ENCODE results near the gene ITPR3. TPM values are rescaled to one million over a fixed set of nuclear protein-coding genes. Genes with fewer than 3 reads are reported as not detected.
A peak's percentile ranks its signal among the peaks of the same experiment; 100 is the strongest.

The ITPR3 gene
- polyA plus RNA-seq, 1 donor: 49.6 TPM

DNA sequence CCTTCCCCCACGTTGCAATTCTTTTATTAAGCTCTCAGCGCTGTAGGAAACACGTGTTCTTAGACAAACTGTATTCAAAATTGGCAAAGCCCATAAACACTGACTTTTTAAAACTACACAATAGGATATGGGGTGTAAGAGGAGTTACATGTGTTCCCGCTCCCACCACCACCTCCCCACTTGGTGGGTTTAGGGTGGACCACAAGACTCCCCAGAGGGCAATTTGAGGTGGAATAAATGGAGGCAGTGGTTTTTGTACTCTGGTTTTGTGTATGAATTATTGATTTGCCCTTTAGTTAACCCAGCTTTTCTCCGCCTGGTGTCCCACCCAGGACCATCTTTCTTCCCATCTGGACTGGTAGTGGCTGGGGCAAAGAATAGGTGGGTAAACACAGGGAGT is 86.6 kb downstream of the ITPR3 start:
- Histone ChIP-seq H3K4me1 (ENCODE audit: control insufficient read depth, insufficient read depth, low read length) (peaks cover 11% of the 10 kb centered on the region), H3K4me3 (ENCODE audit: low read length) (no peak overlapping the region), H3K27ac (ENCODE audit: low read length) (no peak overlapping the region), H3K27me3 (ENCODE audit: control insufficient read depth, insufficient read depth, low read length) (no peaks in the 10 kb centered on the region), H3K36me3 (ENCODE audit: control insufficient read depth, insufficient read depth, low read length) (peaks cover 22% of the 10 kb centered on the region), H3K9me3 (ENCODE audit: control insufficient read depth, low read depth, low read length) (no peaks in the 10 kb centered on the region)
- no CpG with 5 or more reads among the region's 5 CpGs for WGBS (ENCODE audit: insufficient coverage, low lambda C conversion rate)
- no peak for DNase-seq

- no peaks in the 10 kb centered on the region for H3K9me3 ChIP-seq (ENCODE audit: control insufficient read depth, low read depth, low read length)
- no CpG with 5 or more reads among the region's 10 CpGs for WGBS (ENCODE audit: insufficient coverage, low lambda C conversion rate)
- peaks cover 22% of the 10 kb centered on the region for H3K36me3 ChIP-seq (ENCODE audit: control insufficient read depth, insufficient read depth, low read length)
- no peaks in the 10 kb centered on the region for H3K27me3 ChIP-seq (ENCODE audit: control insufficient read depth, insufficient read depth, low read length)
- DNase-seq: no peak
- no peak overlapping the region for H3K4me3 ChIP-seq (ENCODE audit: low read length)
- peaks cover 11% of the 10 kb centered on the region for H3K4me1 ChIP-seq (ENCODE audit: control insufficient read depth, insufficient read depth, low read length)
- H3K27ac ChIP-seq (ENCODE audit: low read length): no peak overlapping the region
Measured at GRCh38 chr6:33708516-33709204, 87.5 kb downstream of the ITPR3 start.

DNA sequence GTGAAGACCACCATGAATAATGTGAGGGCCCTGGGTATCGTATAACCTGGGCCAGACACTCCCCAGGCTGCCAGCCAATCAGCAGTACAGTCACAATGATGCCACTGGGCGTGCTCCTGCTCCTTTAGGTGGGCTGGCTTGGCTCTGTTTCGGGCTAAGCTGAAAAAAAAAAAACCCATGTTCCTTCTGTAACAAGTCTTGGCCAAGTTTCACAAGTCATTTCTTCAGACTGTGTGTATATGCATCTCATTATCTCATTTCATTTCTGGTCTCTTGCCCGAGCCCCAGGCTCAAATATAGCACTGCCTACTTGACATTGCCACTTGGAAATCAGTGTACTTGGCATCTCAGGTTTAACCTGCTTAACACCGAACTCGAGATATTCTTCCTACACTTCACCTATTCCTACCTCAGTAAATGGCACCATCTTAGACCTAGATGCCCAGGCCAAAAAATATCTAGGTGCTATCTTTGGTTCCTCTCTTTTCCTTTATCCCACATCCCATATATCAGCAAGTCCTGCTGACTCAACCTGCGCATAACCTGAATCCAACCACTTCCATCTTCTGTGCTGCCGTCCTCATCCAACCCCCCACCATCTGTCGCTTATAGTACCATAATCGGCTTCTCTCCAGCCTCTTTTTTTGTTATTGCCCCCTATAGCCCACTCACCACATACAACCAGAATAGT is 88.6 kb downstream of the ITPR3 start:
- Histone ChIP-seq H3K9me3 (ENCODE audit: control insufficient read depth, low read depth, low read length) (no peaks in the 10 kb centered on the region), H3K27me3 (ENCODE audit: control insufficient read depth, insufficient read depth, low read length) (no peaks in the 10 kb centered on the region), H3K4me1 (ENCODE audit: control insufficient read depth, insufficient read depth, low read length) (peaks cover 11% of the 10 kb centered on the region), H3K27ac (ENCODE audit: low read length) (no peak overlapping the region), H3K36me3 (ENCODE audit: control insufficient read depth, insufficient read depth, low read length) (peaks cover 19% of the 10 kb centered on the region), H3K4me3 (ENCODE audit: low read length) (no peak overlapping the region)
- WGBS (ENCODE audit: insufficient coverage, low lambda C conversion rate): 97% methylated on average over 5 of the region's 10 CpGs
- DNase-seq: no peak

- WGBS (ENCODE audit: insufficient coverage, low lambda C conversion rate): 95% methylated on average over 3 of the region's 15 CpGs
- Histone ChIP-seq H3K27ac (ENCODE audit: low read length) (no peak overlapping the region), H3K4me1 (ENCODE audit: control insufficient read depth, insufficient read depth, low read length) (peaks cover 11% of the 10 kb centered on the region), H3K36me3 (ENCODE audit: control insufficient read depth, insufficient read depth, low read length) (peaks cover 19% of the 10 kb centered on the region), H3K9me3 (ENCODE audit: control insufficient read depth, low read depth, low read length) (no peaks in the 10 kb centered on the region), H3K27me3 (ENCODE audit: control insufficient read depth, insufficient read depth, low read length) (no peaks in the 10 kb centered on the region), H3K4me3 (ENCODE audit: low read length) (peak overlapping the region; percentile 88)
- DNase-seq: peak in 1 of 2 donors; percentile 51
Measured at GRCh38 chr6:33710296-33711121, 89.4 kb downstream of the ITPR3 start.

GRCh38 chr6:33711140-33712129 is 90.3 kb downstream of the ITPR3 start, which contains the start of gene UQCC2:
UQCC2 (minus strand) TSS chr6:33711700; CDS start chr6:33711686, 14 bp downstream.
- WGBS (ENCODE audit: insufficient coverage, low lambda C conversion rate): 20% methylated on average over 1 of the region's 73 CpGs
- H3K4me1 ChIP-seq (ENCODE audit: control insufficient read depth, insufficient read depth, low read length): peaks cover 11% of the 10 kb centered on the region
- no peaks in the 10 kb centered on the region for H3K9me3 ChIP-seq (ENCODE audit: control insufficient read depth, low read depth, low read length)
- peaks cover 18% of the 10 kb centered on the region for H3K36me3 ChIP-seq (ENCODE audit: control insufficient read depth, insufficient read depth, low read length)
- peak within 1 kb of the TSS; percentile 88 for H3K4me3 ChIP-seq (ENCODE audit: low read length)
- H3K27ac ChIP-seq (ENCODE audit: low read length): peak within 1 kb of the TSS; percentile 87
- no peaks in the 10 kb centered on the region for H3K27me3 ChIP-seq (ENCODE audit: control insufficient read depth, insufficient read depth, low read length)
- peak; percentile 97 to 98 for DNase-seq

DNA sequence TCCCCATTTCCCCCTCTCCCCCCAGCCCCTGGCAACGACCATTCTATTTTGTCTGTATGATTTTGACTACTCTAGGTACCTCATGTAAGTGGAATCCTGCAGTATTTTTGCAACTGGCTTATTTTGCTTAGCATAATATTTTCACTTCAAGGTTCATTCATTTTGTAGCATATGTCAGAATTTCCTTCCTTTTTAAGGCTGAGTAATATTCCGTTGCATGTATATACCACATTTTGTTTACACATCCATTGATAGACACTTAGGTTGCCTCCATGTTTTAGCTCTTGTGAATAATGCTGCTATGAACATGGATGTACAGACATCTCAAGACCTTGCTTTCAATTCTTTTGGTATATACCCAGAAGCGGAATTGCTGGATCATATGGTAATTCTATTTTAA is 91.8 kb downstream of the ITPR3 start:
- Histone ChIP-seq H3K27me3 (ENCODE audit: control insufficient read depth, insufficient read depth, low read length) (no peaks in the 10 kb centered on the region), H3K4me1 (ENCODE audit: control insufficient read depth, insufficient read depth, low read length) (peaks cover 11% of the 10 kb centered on the region), H3K27ac (ENCODE audit: low read length) (no peak overlapping the region), H3K9me3 (ENCODE audit: control insufficient read depth, low read depth, low read length) (no peaks in the 10 kb centered on the region), H3K4me3 (ENCODE audit: low read length) (no peak overlapping the region), H3K36me3 (ENCODE audit: control insufficient read depth, insufficient read depth, low read length) (peaks cover 15% of the 10 kb centered on the region)
- DNase-seq: no peak
- no CpG with 5 or more reads among the region's 3 CpGs for WGBS (ENCODE audit: insufficient coverage, low lambda C conversion rate)

GRCh38 chr6:33713786-33714185 is 92.7 kb downstream of the ITPR3 start:
- no peak for DNase-seq
- no peak overlapping the region for H3K4me3 ChIP-seq (ENCODE audit: low read length)
- WGBS (ENCODE audit: insufficient coverage, low lambda C conversion rate): no CpG with 5 or more reads among the region's 2 CpGs
- no peaks in the 10 kb centered on the region for H3K27me3 ChIP-seq (ENCODE audit: control insufficient read depth, insufficient read depth, low read length)
- peaks cover 11% of the 10 kb centered on the region for H3K4me1 ChIP-seq (ENCODE audit: control insufficient read depth, insufficient read depth, low read length)
- H3K36me3 ChIP-seq (ENCODE audit: control insufficient read depth, insufficient read depth, low read length): peaks cover 8% of the 10 kb centered on the region
- no peak overlapping the region for H3K27ac ChIP-seq (ENCODE audit: low read length)
- H3K9me3 ChIP-seq (ENCODE audit: control insufficient read depth, low read depth, low read length): no peaks in the 10 kb centered on the region

- H3K27ac ChIP-seq (ENCODE audit: low read length): no peak overlapping the region
- H3K27me3 ChIP-seq (ENCODE audit: control insufficient read depth, insufficient read depth, low read length): no peaks in the 10 kb centered on the region
- DNase-seq: peak in 1 of 2 donors; percentile 37
- WGBS (ENCODE audit: insufficient coverage, low lambda C conversion rate): no CpG with 5 or more reads among the region's 7 CpGs
- no peak overlapping the region for H3K4me3 ChIP-seq (ENCODE audit: low read length)
- H3K9me3 ChIP-seq (ENCODE audit: control insufficient read depth, low read depth, low read length): no peaks in the 10 kb centered on the region
- H3K4me1 ChIP-seq (ENCODE audit: control insufficient read depth, insufficient read depth, low read length): peaks cover 11% of the 10 kb centered on the region
- peaks cover 4% of the 10 kb centered on the region for H3K36me3 ChIP-seq (ENCODE audit: control insufficient read depth, insufficient read depth, low read length)
Measured at GRCh38 chr6:33714385-33715040, 93.4 kb downstream of the ITPR3 start.

- no peak overlapping the region for H3K27ac ChIP-seq (ENCODE audit: low read length)
- no peaks in the 10 kb centered on the region for H3K9me3 ChIP-seq (ENCODE audit: control insufficient read depth, low read depth, low read length)
- H3K4me1 ChIP-seq (ENCODE audit: control insufficient read depth, insufficient read depth, low read length): peaks cover 4% of the 10 kb centered on the region
- WGBS (ENCODE audit: insufficient coverage, low lambda C conversion rate): no CpG with 5 or more reads among the region's 7 CpGs
- DNase-seq: no peak
- H3K4me3 ChIP-seq (ENCODE audit: low read length): no peak overlapping the region
- H3K36me3 ChIP-seq (ENCODE audit: control insufficient read depth, insufficient read depth, low read length): no peaks in the 10 kb centered on the region
- H3K27me3 ChIP-seq (ENCODE audit: control insufficient read depth, insufficient read depth, low read length): peaks cover 3% of the 10 kb centered on the region
Measured at GRCh38 chr6:33716379-33716778, 95.3 kb downstream of the ITPR3 start.

All from large intestine (tissue), 3 donors.